HG02852 (cell line): ENCODE measurements around the gene VMO1.

ENCODE experiments used
- ATAC-seq: cut with Tn5 transposase; IDR thresholded peaks from one replicate; pipeline ENCODE4 v1.9.1; 2021; ENCODE audit warnings: mild to moderate bottlenecking, moderate library complexity; ENCODE audit not compliant: unreplicated experiment

VMO1 gene

DNA sequence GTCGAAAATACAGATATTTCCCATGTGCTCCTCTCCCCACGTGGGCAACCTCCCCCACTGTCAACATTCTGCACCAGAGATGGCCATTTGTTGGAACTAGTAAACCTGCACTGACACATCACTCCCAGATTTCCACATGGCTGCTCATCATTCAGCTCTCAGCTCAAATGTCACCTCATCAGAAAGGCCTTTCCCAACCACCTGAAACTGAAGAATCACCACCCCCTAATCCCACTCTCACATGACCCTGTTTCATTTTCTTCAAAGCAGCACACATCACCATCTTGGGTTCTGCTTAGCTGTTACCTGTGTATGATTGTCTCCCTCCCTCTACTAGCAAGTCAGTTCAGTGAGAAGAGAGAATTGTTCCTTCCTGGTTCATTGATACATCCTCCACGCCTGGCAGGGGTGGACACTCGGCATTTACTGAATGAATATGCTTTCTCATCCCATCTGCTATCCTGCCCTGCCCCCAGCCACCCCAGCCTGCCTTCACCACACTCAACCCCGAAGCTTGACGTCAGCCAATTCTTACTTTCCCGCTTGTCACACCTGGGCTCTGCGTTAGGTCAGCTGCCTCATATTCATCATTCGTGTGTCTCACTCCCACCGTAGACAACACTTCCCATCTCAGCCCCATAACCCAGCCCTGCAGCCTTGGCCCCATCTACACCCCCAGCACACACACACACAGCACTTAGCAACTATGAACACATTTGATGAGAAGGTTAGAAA, 14.5 kb upstream of the VMO1 start:
- ATAC-seq: no peak

DNA sequence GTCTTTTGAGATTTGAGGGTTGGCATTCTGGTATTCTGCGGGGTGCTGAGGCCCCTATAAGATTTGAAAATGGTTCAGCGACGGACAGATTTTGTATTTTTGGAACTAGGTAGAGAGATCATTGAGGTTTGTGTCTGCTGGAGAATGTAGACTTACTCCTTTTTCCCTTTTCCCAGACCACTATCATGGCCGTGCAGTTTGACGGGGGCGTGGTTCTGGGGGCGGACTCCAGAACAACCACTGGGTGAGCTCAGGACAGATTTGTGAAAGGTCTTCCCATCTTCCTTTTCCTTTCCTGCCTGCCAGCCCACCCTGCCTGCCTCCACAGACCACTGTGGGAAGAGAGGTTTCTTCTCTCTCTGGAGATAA, 10.4 kb upstream of the VMO1 start:
- no peak for ATAC-seq

DNA sequence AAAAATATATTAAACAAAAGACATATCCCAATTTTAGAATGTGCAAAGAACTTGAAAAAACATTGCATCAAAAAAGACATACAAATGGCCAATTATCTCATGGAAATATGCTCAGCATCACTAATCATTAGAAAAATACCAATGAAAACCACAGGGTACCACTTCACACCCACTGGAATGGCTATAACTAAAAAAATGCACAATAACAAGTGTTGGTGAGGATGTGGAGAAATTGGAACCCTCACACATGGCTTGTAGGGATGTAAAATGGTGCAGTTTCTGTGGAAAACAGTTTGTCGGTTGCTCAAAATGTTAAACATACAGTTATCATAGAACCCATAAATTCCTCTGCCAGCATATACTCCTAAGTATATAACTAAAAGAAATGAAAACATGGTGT, 9.0 kb upstream of the VMO1 start:
- no peak for ATAC-seq

DNA sequence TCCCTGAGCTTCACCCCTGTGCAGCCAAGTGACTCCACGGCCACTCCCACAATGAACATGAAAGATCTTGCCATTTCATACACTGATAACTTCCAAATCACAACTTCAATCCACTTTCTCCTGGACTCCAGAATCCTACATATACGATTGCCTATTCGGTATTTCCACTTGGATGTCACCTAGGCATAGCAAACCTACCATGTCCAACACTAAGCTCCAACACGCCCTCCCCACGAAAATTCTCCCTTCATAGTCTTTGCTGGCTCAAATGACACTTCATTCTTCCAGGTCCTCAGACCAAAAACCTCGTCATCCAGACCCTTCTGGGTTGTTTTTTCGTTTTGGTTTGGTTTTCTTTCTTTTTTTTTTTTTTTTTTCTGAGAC, 4.5 kb upstream of the VMO1 start:
- no peak for ATAC-seq

DNA sequence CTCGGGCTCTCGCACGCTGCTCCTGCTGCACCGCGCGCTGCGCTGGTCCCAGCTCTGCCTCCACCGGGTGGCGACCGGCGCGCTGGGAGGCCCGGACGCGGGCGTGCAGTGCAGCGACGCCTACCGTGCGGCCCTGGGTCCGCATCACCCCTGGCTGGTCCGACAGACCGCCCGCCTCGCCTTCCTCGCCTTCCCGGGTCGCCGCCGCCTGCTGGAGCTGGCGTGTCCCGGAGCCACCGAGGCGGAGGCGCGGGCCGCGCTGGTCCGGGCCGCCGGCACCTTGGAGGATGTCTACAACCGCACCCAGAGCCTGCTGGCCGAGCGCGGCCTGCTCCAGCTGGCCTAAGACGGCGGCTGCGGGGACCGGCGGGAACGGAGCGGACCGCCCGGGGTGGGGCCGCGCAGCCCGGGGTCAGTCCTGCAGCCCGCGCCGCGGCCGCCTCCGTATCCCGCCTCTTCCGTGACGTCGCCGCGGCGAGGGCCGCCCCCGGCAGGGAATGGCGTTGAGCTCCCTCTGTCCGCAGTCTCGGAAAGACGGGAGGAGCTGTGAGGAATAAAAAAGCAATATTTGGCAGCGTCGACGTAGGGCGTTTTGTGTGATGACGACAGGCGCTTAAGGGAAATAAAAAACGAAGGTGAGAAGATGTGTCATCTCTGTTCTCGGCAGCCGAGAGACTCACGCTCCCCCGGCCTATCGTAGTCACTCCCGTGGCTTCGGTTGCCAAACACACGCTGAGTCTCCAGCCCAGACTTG, 4.0 kb upstream of the VMO1 start:
- peak; percentile 71 for ATAC-seq

DNA sequence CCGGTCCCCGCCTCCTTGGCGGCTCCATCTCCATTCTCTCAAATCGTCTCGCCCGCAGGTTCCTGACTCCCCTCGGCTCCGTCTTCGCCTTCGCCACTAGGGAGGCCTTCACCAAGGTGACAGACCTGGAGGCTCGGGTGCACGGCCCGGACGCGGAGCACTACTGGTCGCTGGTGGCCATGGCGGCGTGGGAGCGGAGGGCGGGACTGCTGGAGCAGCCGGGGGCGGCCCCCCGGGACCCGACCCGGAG, 3.5 kb upstream of the VMO1 start:
- no peak for ATAC-seq

DNA sequence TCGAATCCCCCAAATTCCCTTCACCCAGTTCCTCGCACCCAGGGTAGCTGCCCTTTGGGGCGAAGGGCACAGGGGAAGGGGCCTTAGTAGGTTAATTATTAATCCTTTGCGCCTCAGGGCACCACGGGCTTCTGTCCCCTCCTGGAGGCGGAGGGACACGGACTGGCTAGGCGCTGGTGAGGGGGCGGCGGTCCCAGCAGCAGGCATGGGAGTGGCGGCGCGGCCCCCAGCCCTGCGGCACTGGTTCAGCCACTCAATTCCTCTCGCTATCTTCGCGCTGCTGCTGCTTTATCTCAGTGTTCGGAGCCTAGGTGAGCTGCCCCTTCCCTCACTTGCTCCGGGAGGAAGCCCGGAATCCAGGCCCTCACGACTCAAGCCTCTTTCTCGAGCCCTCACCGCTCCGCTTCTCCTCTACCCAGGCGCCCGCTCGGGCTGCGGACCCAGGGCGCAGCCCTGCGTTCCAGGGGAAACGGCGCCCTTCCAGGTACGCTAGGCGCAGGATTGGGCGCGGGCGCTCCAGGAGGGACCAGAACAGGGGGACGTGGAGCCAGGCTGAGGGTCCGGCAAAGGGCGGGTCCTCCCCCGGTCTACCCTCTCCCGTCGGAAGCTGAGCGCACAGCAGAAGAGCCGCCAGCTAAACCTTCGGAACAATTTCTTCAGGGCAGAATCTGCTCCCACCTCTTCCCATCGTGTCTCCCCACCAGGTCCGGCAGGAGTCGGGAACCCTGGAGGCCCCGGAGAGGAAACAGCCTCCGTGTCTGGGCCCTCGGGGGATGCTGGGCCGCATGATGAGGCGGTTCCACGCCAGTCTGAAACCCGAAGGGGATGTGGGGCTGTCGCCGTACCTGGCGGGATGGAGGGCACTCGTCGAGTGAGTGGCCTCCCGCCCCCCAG, 2.9 kb upstream of the VMO1 start, which contains the start of gene GLTPD2:
GLTPD2 (plus strand) TSS at position 158 of the 894 bp plus-strand sequence; CDS start at position 206, 48 bp downstream.
- ATAC-seq: peak; percentile 19

DNA sequence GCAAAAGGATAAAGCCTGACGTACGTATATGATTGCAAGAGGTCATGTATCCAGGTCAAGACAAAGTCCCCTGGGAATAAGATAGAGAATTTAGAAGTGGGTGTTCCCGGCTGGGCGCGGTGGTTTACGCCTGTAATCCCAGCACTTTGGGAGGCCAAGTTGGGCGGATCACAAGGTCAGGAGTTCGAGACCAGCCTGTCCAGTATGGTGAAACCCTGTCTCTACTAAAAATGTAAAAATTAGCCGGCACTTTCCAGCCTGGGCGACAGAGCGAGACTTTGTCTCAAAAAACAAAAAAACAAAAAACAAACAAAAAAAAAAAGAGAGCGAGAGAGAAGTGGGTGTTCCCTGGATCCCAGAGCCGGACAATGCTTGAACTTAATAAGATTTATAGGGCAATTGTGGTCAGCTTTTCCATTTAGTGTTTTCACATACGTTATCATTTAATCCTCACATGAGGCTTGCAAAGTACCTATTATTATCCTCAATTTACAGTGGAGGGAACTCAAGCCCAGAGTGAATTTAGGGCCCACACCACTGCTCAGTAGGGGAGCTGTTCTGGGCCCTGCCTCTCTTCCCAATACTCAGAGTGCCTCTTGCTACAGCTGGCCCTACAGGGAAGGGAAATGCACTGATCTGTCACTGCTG, 2.1 kb upstream of the VMO1 start:
- ATAC-seq: no peak

DNA sequence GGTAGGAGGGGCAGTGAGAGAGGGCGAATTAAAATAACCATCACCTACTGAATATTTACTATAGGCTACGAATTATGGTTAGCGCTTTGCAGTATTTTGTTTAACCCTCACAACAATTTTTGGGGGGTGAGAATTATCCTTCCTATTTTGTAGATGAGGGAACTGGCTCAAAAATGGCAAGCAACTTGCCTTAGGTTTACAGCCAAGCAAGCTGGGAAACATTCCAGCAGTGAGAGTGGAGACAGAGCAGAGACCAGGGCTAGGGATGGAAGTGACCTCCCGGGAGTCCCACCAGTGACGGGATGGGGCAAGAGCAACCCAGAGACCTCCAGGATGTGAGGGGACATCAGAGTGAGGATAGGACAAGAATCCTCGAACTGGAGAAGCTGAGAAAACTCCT, 352 bp upstream of the VMO1 start:
- no peak for ATAC-seq

DNA sequence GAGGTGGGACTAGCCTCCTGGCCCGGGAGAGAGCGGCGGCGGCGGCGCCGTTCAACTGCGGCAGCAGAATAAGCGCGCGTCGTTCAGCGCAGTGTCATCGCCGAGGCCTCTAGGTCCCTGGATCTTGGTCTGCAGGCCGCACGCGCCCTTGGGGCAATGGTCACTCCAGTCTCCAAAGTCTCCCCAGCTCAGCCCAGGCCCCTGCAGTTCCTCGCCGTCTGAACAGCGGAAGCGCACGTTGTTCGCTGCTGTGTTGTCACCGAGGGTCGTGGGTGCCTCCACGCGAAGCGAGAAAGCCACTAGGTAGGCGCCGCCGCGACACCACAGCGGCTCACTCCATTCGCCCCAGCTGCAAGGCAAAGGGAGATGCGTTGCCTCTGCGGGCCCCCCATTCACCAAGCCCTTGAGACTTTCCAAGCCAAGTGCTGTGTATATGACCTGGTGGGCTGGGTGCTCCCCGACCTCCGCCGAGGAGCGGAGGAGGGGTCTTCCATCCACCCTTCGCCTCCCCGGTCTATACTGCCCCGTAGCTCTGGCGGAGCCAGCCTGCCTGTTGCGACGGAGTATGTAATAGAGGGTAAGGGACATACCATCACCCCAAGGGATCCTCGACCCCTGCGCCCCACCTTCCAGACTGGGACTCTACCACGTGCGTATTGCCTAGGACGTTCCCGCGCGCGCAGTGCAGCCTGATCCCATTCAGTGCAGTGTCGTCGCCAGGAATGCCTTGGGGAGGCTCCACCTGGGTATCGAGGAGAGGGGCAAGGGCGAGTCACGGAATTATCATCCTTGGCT, 656 bp downstream of the VMO1 start:
- ATAC-seq: no peak

DNA sequence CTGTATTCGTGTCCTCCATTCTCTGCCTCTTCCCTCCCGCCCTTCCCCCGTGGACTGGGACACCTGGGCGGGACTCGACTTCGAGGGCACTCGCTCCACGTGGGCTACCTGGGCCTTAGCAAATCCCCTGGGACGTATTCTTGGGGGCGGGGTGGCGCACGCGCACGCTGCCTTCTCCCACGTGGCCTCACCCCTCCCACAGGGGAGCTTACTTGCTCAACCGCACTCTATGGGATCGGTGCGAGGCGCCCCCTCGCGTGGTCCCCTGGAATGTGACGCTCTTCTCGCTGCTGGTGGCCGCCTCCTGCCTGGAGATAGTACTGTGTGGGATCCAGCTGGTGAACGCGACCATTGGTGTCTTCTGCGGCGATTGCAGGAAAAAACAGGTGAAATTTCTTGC, 3.5 kb downstream of the VMO1 start:
- ATAC-seq: no peak

DNA sequence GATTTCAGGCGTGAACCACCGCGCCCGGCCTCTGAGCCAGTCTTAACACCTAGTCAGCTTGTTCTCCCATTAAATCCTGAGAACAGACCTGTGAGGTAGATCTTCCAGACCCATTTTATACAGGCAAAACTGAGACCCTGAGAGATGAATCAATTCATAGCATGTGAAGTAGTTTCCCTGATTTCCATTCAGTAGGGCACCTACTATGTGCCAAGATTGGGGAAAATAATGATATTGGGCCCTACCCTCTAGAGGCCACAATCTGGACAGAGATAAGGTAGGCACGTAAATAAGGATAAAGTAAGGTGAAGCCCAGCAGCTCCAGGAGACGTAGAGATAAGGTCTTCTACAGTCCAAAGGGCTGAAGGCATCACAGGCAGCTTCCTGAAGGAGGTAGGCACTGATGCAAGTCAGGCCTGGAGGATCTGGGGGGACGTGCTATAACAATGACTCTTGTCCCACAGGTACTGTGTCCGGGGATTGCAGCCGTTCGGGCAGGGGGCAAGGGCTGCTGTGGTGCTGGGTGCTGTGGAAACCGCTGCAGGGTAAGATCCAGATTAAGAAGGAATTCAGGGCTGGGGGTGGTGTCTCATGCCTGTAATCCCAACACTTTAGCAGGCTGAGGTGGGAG, 5.7 kb downstream of the VMO1 start:
- no peak for ATAC-seq

DNA sequence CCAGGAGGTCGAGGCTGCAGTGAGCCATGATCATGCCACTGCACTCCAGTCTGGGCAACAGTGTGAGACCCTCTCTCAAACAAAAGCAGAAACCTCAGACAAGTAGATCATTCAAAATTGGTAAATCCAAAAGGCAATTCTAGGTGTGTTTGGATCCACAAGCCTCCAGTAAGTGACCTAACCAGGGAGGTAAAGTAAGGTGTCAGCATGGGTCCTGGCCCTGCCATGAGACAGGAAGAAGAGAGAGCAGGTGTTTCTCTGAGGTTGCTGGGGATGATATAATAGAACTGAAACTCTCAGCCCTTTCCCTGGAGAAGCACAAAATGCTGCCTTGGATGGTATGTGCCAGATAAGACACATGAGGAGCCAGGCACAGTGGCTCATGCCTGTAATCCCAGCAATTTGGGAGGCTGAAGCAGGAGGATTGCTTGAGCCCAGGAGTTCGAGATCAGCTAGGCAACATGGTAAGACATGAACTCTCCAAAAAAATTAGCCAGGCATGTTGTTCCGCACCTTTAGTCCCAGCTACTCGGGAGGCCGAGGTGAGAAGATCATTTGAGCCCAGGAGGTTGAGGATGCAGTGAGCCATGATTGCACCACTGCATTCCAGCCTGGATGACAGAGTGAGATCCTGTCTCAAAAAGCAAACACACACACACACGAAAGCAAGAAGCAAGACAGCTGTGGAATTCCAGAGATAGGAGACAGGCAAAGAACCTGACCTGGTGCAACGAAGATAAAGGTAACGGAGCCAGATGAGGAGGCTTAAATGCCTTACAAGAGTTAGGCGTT, 8.0 kb downstream of the VMO1 start:
- ATAC-seq: no peak

DNA sequence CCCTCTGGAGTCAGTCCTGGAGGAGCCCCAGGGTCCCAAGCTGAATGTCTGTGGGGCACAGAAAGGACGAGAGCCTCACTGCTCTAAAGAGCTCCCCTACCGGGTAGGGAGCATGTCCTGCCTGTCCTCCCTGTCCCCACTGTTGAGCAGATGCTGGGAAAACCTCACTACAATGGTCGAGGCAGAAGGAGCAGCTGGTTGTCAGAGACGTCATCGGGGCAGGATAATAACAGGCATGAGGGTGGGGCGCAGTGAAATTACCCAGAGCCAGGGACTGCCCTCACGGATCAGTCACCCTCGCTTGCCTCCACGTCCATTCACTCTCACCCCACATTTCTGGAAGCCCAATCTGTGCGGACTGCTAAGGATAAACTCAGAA, 13.9 kb downstream of the VMO1 start:
- ATAC-seq: no peak

DNA sequence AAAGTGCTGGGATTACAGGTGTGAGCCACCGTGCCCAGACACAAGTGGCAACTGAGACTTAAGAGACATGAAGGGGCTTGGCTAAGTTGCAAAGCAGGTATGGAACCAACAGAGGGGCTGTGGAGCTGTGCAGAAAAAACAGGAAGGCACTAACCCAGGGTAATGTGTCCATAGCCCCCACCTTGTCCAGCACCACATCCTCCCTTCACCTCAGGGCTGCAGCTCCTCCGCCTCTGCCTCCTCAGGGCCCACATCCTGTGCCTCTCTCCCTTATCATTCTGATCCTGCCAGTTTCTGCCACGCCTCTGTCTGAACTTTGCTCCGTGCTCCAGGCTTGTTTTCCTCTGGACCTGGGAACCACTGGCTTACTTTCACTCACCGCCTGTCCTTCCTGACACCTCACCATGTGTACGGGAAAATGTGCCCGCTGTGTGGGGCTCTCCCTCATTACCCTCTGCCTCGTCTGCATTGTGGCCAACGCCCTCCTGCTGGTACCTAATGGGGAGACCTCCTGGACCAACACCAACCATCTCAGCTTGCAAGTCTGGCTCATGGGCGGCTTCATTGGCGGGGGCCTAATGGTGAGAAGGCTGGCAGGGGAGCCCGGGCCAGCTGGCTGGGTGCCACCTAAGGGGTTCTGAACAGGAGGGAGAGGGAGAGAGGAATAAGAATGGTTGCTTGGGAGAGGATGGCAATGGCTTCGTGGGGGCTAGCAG, 14.5 kb downstream of the VMO1 start, which contains the start of gene TM4SF5:
TM4SF5 (plus strand) TSS at position 368 of the 716 bp plus-strand sequence; CDS start at position 405, 37 bp downstream.
- ATAC-seq: no peak

DNA sequence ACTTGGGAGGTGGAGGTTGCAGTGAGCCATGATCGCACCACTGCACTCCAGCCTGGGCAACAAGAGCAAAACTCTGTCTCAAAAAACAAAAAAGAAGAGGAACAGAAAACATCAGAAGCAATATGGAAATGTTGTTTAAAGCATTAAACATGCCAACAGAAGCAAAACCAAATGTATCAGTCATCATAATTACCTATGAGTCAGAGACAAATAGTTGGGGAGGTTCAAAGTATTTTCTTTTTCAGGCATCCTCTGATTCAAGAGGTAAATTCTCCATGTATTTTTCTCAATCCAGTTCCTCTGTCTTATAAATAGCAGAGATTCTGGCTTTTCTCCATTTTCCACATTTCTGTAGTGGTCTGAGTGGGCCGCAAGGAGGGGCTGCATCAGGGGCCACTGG, 16.5 kb downstream of the VMO1 start:
- no peak for ATAC-seq

DNA sequence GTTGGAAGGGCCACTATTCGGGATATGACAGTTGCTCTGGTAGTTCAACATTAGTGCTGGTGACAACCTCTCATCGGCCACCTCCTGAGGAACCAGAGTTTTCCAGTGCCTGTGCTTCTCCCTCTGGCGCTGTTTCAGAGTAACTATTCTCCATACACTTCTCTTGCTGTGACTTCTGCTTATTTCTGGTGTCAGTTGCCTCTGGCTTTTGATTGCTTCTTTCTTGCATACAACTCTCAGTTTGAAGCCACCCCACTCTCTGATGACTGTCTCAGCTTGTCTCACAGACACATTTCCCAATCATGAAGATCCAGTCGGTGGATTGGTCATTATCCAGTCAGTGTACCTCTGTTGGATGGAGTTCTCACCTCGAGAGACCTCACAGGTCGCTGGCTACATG, 17.9 kb downstream of the VMO1 start:
- ATAC-seq: no peak

DNA sequence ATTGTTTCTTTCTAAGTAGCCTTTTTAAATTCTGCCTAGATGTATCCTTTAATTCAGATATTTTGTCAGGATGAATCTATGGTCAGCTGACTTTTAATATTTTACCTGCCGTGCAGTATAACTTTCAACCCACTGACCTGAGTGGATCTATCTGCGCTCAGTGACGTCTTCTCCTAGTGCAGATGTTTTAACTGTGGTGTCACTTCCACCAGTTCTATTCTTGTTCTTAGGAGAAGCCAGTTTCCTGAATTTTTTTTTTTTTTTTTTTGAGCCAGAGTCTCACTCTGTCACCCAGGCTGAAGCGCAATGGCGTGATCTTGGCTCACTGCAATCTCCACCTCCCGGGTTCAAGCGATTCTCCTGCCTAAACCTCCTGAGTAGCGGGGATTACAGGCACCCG, 19.4 kb downstream of the VMO1 start:
- ATAC-seq: no peak

DNA sequence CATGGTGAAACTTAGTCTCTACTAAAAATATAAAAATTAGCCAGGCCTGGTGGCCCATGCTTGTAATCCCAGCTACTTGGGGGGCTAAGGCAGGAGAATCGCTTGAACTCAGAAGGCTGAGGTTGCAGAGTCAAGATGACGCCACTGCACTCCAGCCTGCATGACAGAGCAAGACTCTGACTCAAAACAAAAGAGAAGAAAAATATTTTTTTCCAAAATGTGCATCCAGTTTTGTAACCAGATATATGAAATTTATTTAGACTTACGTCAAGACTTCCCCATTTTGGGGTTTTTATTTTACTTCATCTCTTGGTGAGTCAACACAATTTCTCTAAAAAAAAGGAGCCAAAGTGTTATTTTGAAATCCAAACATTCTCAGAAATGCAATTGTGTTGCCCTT, 20.0 kb downstream of the VMO1 start:
- ATAC-seq: no peak
